ENCODE data around the gene APRT.

APRT gene

DNA sequence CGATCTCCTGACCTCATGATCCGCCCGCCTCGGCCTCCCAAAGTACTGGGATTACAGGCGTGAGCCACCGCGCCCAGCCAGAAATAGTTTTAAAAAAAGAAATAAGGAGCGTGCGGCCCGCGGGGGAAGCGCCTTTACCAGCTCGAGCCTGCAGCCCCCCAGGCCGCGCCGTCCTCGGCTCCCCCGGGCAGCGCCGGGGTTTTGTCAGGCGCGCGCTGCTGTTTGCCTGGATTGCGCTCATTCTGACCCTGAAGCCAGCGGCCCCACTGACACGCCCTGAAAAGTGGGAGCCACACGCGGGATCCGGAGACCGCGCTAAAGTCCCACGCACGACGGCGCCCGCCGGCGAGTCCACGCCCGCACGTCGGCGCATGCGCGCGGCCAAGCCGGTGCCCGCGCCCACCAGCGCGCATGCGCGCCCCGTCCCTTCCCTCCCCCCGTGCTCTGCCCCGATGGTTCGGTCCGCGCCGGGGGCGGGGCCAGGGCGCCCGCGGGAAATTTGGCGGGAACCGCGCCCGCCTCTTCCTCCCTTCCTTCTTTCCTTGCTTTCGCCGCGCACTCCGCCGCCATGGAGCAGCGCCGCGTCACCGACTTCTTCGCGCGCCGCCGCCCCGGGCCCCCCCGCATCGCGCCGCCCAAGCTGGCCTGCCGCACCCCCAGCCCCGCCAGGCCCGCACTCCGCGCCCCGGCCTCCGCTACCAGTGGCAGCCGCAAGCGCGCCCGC is 8.3 kb downstream of the APRT start, which contains the start of gene CDT1:
Gene CDT1 (plus strand): TSS at position 526 of the 724 bp plus-strand sequence. CDS start 43 bp downstream, at position 569.
- TF ChIP-seq, protein P1, sequence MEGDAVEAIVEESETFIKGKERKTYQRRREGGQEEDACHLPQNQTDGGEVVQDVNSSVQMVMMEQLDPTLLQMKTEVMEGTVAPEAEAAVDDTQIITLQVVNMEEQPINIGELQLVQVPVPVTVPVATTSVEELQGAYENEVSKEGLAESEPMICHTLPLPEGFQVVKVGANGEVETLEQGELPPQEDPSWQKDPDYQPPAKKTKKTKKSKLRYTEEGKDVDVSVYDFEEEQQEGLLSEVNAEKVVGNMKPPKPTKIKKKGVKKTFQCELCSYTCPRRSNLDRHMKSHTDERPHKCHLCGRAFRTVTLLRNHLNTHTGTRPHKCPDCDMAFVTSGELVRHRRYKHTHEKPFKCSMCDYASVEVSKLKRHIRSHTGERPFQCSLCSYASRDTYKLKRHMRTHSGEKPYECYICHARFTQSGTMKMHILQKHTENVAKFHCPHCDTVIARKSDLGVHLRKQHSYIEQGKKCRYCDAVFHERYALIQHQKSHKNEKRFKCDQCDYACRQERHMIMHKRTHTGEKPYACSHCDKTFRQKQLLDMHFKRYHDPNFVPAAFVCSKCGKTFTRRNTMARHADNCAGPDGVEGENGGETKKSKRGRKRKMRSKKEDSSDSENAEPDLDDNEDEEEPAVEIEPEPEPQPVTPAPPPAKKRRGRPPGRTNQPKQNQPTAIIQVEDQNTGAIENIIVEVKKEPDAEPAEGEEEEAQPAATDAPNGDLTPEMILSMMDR (IDR thresholded peaks at IDR 0.05), result no peak

DNA sequence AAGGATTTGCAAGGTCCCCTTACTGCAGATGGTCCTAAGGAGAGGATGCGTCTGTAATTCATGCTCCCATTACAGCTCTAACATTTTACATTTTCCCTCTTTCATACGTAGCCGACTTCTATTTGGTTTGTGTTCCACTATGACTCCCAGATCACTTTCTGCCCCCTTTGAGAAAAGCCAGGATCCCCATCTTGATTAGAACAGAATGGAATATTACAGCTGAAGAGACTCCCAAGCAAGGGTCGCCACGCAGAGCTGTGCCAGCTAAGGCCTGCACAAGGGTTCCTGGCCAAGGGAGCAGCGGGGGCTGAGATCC is 11.5 kb downstream of the APRT start:
- TF ChIP-seq, protein P1 (IDR thresholded peaks at IDR 0.05), result no peak

- TF ChIP-seq, protein P1 (IDR thresholded peaks at IDR 0.05), result no peak
Observed at GRCh38 chr16:88799569-88800276, 12.0 kb downstream of the APRT start.

DNA sequence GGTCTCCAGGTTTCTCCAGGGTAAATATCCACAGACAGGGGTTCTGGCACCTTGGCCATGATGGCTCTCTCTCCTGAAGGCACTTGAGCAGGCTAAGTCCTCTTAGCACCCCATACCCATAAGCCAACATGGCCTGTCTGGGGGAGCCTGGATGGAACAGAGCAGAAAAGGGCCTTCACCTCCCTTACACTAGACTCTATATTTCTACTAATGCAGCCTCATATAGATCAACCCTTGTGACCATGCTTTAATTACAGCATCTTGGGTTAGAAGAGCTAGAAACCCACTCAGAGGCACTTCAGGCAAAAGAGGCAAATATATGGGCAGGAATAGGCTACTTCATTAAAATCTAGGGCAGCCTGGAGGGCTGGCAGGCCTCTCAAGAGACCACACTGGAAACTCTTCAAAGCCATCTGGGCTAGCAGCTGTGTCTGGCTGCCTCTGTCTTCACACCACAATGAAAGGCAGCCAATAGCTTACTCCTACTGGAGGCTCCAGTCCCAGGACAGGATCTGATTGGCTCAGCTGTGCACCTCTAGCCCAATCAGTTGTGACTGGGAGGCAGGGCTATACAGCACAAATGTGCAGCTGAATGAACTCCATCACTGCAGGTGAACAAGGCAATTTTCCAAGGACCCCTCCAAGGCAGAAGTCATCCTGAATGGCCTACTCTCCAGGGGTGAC is 12.8 kb downstream of the APRT start:
- TF ChIP-seq, protein P1 (IDR thresholded peaks at IDR 0.05), result no peak

DNA sequence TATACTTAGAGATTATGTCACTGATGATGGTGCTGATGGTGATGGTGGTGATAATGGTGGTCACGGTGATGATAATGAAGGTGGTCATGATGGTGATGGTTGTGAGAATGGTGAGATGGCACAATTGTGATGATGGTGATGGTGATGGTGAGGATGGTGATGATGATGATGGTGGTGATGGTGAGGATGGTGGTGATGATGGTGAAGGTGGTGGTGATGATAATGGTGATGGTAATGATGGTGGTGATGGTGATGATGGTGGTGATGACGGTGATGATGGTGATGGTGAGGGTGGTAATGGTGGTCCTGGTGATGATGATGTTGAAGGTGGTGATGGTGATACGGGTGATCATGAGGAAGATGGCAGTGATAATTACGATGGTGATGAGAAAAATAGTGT is 13.7 kb downstream of the APRT start:
- TF ChIP-seq, protein P1 (IDR thresholded peaks at IDR 0.05), result no peak

DNA sequence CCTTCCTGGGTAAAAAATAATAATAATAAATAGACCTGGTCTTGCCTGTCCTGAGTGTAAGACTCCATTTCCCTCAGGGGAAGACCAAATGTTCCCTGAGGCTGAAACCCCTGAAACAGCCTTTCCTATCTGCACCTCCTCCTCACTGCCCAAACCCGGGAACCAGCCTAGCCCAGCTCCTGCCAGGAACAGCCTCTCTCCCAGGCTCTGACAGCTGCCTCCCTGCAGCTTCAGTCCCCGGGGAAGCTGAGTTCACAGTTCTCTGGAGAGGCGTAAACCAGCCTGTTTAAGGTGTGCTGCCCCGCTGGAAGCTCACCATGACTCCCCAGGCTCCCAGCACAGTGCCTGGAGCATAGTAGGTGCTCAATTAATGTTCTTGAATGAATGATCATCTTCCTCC is 15.4 kb downstream of the APRT start:
- TF ChIP-seq, protein P1 (IDR thresholded peaks at IDR 0.05), result no peak

- TF ChIP-seq, protein P1 (IDR thresholded peaks at IDR 0.05), result no peak
Observed at GRCh38 chr16:88793251-88793954, 18.3 kb downstream of the APRT start.
